Lower leg skin (tissue), 4 donors: ENCODE results near the gene SMAD6. TPM values are rescaled to one million over a fixed set of nuclear protein-coding genes. Genes with fewer than 3 reads are reported as not detected.

Experiments
- DNase-seq, 2 donors: peaks; one replicate each; pipeline ENCODE4 v3.0.0-alpha.2; 2019; ENCODE audit warnings: low spot score in 2 of 2
- H3K4me3 ChIP-seq: fragments of 200-600 bp; sonication (generic); 2 replicates; pipeline ENCODE4 v1.5.1; 2017; ENCODE audit warnings: mild to moderate bottlenecking, low read depth; ENCODE audit not compliant: poor library complexity, severe bottlenecking
- POLR2A ChIP-seq, 2 donors: fragments of 450-650 bp; IDR thresholded peaks; one replicate each; pipeline ENCODE4 v1.6.1; 2016 to 2017; ENCODE audit warnings: antibody characterized with exemption in 2 of 2, mild to moderate bottlenecking in 1 of 2, moderate library complexity in 1 of 2
- WGBS, 2 donors: methylation state at CpG; one replicate each; pipeline ENCODE4 v1.1.5; 2018; 5-methylcytosine and 5-hydroxymethylcytosine counted together
- intact Hi-C: fragments of 100-400 bp; cut with DNase I; formaldehyde crosslinking; loops from one replicate; pipeline ENCODE4 v1.15.0; 2023; ENCODE audit warnings: low total_unique reads
- total RNA-seq, 4 donors: library from RNA; depleted of rRNA; stranded (reverse); fragments of >200 nt; gene quantifications; one replicate each; pipeline ENCODE4 v1.1.0, GENCODE V29; 2016
- TF ChIP-seq, protein P1 (sequence below), 3 donors: fragments of 450-650 bp; IDR thresholded peaks; one replicate each; pipeline ENCODE4 v1.5.1; 2016; ENCODE audit warnings: antibody characterized with exemption in 3 of 3, mild to moderate bottlenecking in 3 of 3, moderate library complexity in 2 of 3

SMAD6 gene
- total RNA-seq, 4 donors from 2014 or later: 2.0 to 9.1 (median 6.7) TPM

DNA sequence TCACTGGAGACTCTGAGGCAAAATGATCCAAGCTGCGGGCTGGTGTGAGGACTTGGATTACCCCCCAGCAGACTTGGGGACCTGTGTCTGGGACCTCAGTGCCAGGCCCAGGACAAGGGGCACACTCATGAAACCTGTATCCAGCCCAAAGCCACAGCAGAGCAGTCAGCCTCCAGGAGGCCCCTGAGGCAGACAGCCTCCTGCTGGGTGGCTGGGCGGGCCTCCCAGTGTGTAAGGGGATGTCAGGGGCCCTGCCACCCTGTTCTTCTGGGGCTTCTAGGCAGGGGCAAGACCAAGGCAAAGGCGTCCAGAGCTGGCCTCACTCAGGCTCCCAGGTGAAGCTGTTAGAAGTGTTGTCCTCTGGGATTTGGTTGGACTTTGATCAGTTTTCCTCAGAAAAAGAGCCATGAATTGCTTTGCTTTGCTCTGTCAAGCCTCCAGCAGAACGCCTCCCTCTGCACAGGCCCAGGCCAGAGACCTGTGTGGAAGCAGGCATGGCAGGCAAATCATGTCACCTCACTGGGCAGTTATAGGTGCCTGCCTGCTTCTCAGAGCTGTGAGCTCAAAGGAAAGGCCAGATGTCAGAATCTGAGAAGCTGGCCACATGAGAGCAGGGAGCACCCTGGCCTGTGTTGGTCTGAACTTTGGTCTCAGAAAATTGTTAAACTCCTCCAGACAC lies 77.4 kb downstream of the SMAD6 start:
- H3K4me3 ChIP-seq: no peak overlapping the region
- no peak for DNase-seq
- TF ChIP-seq, protein P1, sequence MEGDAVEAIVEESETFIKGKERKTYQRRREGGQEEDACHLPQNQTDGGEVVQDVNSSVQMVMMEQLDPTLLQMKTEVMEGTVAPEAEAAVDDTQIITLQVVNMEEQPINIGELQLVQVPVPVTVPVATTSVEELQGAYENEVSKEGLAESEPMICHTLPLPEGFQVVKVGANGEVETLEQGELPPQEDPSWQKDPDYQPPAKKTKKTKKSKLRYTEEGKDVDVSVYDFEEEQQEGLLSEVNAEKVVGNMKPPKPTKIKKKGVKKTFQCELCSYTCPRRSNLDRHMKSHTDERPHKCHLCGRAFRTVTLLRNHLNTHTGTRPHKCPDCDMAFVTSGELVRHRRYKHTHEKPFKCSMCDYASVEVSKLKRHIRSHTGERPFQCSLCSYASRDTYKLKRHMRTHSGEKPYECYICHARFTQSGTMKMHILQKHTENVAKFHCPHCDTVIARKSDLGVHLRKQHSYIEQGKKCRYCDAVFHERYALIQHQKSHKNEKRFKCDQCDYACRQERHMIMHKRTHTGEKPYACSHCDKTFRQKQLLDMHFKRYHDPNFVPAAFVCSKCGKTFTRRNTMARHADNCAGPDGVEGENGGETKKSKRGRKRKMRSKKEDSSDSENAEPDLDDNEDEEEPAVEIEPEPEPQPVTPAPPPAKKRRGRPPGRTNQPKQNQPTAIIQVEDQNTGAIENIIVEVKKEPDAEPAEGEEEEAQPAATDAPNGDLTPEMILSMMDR (IDR thresholded peaks at IDR 0.05): no peak
- TF ChIP-seq POLR2A (IDR thresholded peaks at IDR 0.05): no peak
- intact Hi-C loops: loop anchor here (10.0 kb wide), 1 partner anchor 75 kb away; no protein-coding TSS in a partner anchor
- 87 to 91% methylated on average over 3 of the region's 4 CpGs for WGBS, 2 donors

DNA sequence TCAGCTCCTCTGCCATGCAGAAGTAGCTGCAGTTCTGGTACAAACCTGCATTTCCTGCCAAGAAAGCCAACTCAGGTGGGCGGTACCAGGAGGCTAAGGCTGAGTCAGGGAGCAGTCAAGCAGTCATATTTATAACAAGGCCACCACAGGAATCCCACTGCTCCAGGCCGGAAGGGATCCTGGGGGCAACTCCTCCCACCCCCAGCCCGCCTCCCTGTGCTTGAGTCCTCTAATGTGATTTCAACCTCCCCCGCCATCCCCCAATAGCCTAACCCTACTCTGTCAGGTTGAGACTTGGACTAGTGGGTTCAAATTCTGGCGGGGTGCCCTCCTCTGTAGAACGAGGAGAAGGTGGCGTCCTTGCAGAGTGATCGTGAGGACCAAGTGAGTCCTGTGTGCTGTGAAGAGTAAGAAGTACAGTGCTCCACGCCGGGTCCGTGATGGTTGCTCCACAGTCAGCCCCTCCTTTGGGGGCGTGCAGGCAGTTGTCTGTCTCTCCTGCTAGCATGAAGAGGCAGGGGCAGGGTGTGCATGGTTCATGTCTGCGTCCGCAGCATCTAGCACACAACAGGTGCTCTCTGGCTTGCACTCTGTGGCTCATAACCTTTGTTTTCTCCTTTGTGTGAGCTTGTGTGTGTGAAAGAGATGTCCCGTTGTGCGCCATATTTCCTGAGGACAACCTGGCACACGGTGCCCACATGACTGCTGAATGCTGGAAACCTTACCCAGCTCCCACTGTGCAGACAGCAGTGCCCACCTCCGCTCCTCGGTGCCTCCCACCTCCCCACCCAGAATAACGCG lies 78.3 kb downstream of the SMAD6 start:
- no peak overlapping the region for H3K4me3 ChIP-seq
- no peak for DNase-seq
- intact Hi-C loops: loop anchor here (10.0 kb wide), 1 partner anchor 74 kb away; no protein-coding TSS in a partner anchor
- TF ChIP-seq POLR2A (IDR thresholded peaks at IDR 0.05): no peak
- TF ChIP-seq, protein P1 (IDR thresholded peaks at IDR 0.05): no peak
- 84 to 85% methylated on average over 21 of the region's 21 CpGs for WGBS, 2 donors

DNA sequence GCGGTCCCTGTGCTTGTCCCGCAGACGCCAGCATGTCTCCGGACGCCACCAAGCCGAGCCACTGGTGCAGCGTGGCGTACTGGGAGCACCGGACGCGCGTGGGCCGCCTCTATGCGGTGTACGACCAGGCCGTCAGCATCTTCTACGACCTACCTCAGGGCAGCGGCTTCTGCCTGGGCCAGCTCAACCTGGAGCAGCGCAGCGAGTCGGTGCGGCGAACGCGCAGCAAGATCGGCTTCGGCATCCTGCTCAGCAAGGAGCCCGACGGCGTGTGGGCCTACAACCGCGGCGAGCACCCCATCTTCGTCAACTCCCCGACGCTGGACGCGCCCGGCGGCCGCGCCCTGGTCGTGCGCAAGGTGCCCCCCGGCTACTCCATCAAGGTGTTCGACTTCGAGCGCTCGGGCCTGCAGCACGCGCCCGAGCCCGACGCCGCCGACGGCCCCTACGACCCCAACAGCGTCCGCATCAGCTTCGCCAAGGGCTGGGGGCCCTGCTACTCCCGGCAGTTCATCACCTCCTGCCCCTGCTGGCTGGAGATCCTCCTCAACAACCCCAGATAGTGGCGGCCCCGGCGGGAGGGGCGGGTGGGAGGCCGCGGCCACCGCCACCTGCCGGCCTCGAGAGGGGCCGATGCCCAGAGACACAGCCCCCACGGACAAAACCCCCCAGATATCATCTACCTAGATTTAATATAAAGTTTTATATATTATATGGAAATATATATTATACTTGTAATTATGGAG lies 79.1 kb downstream of the SMAD6 start:
- TF ChIP-seq, protein P1 (IDR thresholded peaks at IDR 0.05): no peak
- TF ChIP-seq POLR2A (IDR thresholded peaks at IDR 0.05): no peak
- no peak overlapping the region for H3K4me3 ChIP-seq
- DNase-seq: no peak
- intact Hi-C loops: loop anchor here (10.0 kb wide), 1 partner anchor 74 kb away; no protein-coding TSS in a partner anchor
- 97 to 98% methylated on average over 72 to 73 of the region's 73 CpGs for WGBS, 2 donors

DNA sequence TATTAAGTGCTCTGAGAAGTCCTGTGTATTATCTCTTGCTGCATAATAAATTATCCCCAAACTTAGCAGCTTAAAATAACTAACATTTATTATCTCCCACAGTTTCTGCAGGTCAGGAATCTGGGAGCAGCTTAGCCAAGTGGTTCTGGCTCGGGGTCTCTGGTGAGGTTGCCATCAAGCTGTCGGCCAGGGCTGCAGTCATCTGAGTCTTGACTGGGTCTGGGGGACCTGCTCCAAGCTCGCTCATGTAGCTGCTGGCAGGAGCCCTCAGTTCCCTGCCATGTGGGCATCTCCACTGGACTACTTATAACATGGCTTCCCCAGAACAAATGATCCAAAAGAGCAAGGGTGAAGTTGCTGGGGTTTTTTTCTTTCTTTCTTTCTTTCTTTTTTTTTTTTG lies 80.7 kb downstream of the SMAD6 start:
- 79 to 80% methylated on average over 3 of the region's 3 CpGs for WGBS, 2 donors
- no peak for DNase-seq
- no peak overlapping the region for H3K4me3 ChIP-seq
- intact Hi-C loops: loop anchor here (10.0 kb wide), 1 partner anchor 72 kb away; no protein-coding TSS in a partner anchor
- TF ChIP-seq, protein P1 (IDR thresholded peaks at IDR 0.05): no peak
- TF ChIP-seq POLR2A (IDR thresholded peaks at IDR 0.05): no peak

DNA sequence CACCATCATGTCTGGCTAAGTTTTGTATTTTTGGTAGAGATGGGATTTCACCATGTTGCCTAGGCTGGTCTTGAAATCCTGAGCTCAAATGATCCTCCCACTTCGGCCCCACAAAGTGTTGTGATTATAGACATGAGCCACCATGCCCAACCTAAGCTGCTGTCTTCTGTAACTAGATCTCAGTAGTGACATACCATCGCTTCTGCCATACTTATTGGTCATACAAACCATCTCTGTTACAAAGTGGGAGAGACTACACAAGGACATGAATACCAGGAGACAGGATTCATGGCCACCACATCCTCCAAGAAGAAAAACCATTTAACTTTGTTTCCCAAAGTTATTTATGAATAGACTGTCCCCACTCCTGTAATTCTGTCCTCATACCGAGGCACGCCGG lies 81.3 kb downstream of the SMAD6 start:
- 80 to 93% methylated on average over 5 of the region's 5 CpGs for WGBS, 2 donors
- no peak for TF ChIP-seq POLR2A (IDR thresholded peaks at IDR 0.05)
- TF ChIP-seq, protein P1 (IDR thresholded peaks at IDR 0.05): no peak
- intact Hi-C loops: loop anchor here (10.0 kb wide), 1 partner anchor 71 kb away; no protein-coding TSS in a partner anchor
- H3K4me3 ChIP-seq: no peak overlapping the region
- DNase-seq: no peak
